ENCODE measurements around the gene RREB1. TPM values are rescaled to one million over a fixed set of nuclear protein-coding genes. Genes with fewer than 3 reads are reported as not detected.

RREB1 gene
- total and polyA plus RNA-seq, 2 donors (not counting 3 experiments of a cell fraction or from before 2014, with no cell fraction given): 3.7 to 33.0 TPM

GRCh38 chr6:7138046-7138531, 30.3 kb downstream of the RREB1 start:
- BruUV-seq (replicated peaks): no TSS peak
- no peaks in the 10 kb centered on the region for H3K36me3 ChIP-seq (ENCODE audit: control insufficient read depth in 2 of 2, extremely low read depth in 1 of 2, insufficient read depth in 2 of 2, low read length in 2 of 2)
- H3K9me3 ChIP-seq (replicated peaks; ENCODE audit: control insufficient read depth, insufficient read depth, low read length): no peaks in the 10 kb centered on the region
- H3K4me3 ChIP-seq (replicated peaks in 1 of 3; ENCODE audit: insufficient read depth in 1 of 3, low read depth in 1 of 3, low read length in 3 of 3): no peak overlapping the region
- no peaks in the 10 kb centered on the region for H4K20me1 ChIP-seq (replicated peaks; ENCODE audit: control insufficient read depth, extremely low read depth, insufficient read depth, low read length)
- H3K27me3 ChIP-seq (ENCODE audit: control insufficient read depth in 2 of 2, insufficient read depth in 2 of 2, low read length in 2 of 2): no peaks in the 10 kb centered on the region
- no peak overlapping the region for H3K9ac ChIP-seq (replicated peaks; ENCODE audit: extremely low read depth, insufficient read depth, low read length)
- no peak overlapping the region for H3K27ac ChIP-seq (ENCODE audit: insufficient read depth, low read depth, low read length)
- intact Hi-C loops (cut with micrococcal nuclease) (no loop called here), dilution Hi-C loops (cut with MboI; ENCODE audit: extremely low pct_ligation_motif_present, low sequenced_read_pairs) (no loop called here)
- DNase-seq (ENCODE audit: low read depth, low spot score): no peak
- peak overlapping the region; percentile 71 for H3K4me2 ChIP-seq (ENCODE audit: insufficient read depth, low read length)
- ChIA-PET CTCF (interaction anchor here (0.7 to 1.4 kb wide), 5 partner anchors 8 to 414 kb away, joined by 3 to 7 read pairs (median 3); no protein-coding TSS in a partner anchor), POLR2A (no interaction called here)
- no peak for FAIRE-seq
- no peak overlapping the region for H2AFZ ChIP-seq (ENCODE audit: low read depth, low read length)
- peaks cover 67% of the 10 kb centered on the region for H3K79me2 ChIP-seq (ENCODE audit: control insufficient read depth, insufficient read depth, low read length)
- peaks cover 28% of the 10 kb centered on the region for H3K4me1 ChIP-seq (ENCODE audit: control insufficient read depth, extremely low read depth, insufficient read depth, low read length)
- H3K9me1 ChIP-seq (replicated peaks; ENCODE audit: control insufficient read depth, extremely low read depth, insufficient read depth, low read length): no peaks in the 10 kb centered on the region
- TF ChIP-seq CTCF (IDR thresholded peaks at IDR 0.05; ENCODE audit: extremely low read depth in 1 of 2, insufficient read depth in 1 of 2, low read depth in 1 of 2, low read length in 2 of 2) (no peak), EZH2 (IDR thresholded peaks at IDR 0.05; ENCODE audit: borderline replicate concordance, low read depth, low read length, severe bottlenecking) (no peak), FOS (IDR thresholded peaks at IDR 0.05; ENCODE audit: borderline replicate concordance, insufficient read depth, low read length) (no peak), MYC (IDR thresholded peaks at IDR 0.05; ENCODE audit: low read depth, low read length) (no peak), POLR2A (IDR thresholded peaks at IDR 0.05; ENCODE audit: low read depth, low read length) (no peak), POLR2AphosphoS5 (IDR thresholded peaks at IDR 0.05; ENCODE audit: insufficient read depth, low read depth, low read length) (no peak), JUN (IDR thresholded peaks at IDR 0.05; ENCODE audit: borderline replicate concordance, insufficient read depth, insufficient read length, low read depth) (no peak)
- TF ChIP-seq, protein P1, sequence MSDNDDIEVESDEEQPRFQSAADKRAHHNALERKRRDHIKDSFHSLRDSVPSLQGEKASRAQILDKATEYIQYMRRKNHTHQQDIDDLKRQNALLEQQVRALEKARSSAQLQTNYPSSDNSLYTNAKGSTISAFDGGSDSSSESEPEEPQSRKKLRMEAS (IDR thresholded peaks at IDR 0.05; ENCODE audit: insufficient read depth, insufficient read length): no peak

Data from endothelial cell of umbilical vein (primary cell).